ENCODE results near the gene SCYGR4.

DNA sequence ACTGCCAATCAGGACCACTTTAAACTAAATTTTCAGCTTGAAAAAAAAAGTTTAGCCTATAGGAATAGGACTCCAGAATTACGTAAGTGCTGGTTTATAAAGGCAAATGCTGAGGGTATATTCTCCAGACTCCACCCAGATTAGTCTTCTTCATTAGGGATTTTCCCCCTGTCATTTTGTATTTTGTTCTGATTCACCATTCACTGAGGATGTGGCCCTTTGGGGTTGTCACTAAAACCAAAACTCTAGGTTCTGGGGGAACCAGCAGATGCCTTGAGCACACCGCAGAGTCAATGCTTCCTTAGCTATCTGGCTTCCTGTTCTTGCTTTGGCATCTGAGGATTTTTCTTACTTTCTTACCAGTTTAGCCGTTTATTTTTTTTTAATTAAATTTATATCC, 10.5 kb downstream of the SCYGR4 start:
- TF ChIP-seq, protein P1, sequence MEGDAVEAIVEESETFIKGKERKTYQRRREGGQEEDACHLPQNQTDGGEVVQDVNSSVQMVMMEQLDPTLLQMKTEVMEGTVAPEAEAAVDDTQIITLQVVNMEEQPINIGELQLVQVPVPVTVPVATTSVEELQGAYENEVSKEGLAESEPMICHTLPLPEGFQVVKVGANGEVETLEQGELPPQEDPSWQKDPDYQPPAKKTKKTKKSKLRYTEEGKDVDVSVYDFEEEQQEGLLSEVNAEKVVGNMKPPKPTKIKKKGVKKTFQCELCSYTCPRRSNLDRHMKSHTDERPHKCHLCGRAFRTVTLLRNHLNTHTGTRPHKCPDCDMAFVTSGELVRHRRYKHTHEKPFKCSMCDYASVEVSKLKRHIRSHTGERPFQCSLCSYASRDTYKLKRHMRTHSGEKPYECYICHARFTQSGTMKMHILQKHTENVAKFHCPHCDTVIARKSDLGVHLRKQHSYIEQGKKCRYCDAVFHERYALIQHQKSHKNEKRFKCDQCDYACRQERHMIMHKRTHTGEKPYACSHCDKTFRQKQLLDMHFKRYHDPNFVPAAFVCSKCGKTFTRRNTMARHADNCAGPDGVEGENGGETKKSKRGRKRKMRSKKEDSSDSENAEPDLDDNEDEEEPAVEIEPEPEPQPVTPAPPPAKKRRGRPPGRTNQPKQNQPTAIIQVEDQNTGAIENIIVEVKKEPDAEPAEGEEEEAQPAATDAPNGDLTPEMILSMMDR (IDR thresholded peaks at IDR 0.05) = no peak
- no peak for TF ChIP-seq POLR2AphosphoS5 (IDR thresholded peaks at IDR 0.05)

All from breast epithelium (tissue), 3 donors.